HUES6 (cell line): Measurements from ENCODE around the gene CFAP74.

Source experiments
- H3K27ac ChIP-seq: 2 replicates; pipeline ENCODE4 v1.7.0; 2013; ENCODE audit warnings: low read depth, mild to moderate bottlenecking, low read length, inconsistent platforms
- H3K27me3 ChIP-seq: 2 replicates; pipeline ENCODE4 v1.6.1; 2013; ENCODE audit warnings: low read length; ENCODE audit not compliant: control insufficient read depth, insufficient read depth
- H3K36me3 ChIP-seq: 2 replicates; pipeline ENCODE4 v1.6.1; 2013; ENCODE audit warnings: low read length; ENCODE audit not compliant: control insufficient read depth, insufficient read depth
- H3K4me1 ChIP-seq: 2 replicates; pipeline ENCODE4 v1.6.1; 2013; ENCODE audit warnings: low read length; ENCODE audit not compliant: control insufficient read depth, insufficient read depth
- H3K4me3 ChIP-seq: 2 replicates; pipeline ENCODE4 v1.5.1; 2013; ENCODE audit warnings: low read depth, low read length
- H3K9ac ChIP-seq: one replicate; pipeline ENCODE4 v1.6.1; 2013; ENCODE audit warnings: mild to moderate bottlenecking, low read length
- H3K9me3 ChIP-seq: 2 replicates; pipeline ENCODE4 v1.6.1; 2013; ENCODE audit warnings: low read depth, low read length; ENCODE audit not compliant: control insufficient read depth, insufficient read depth

Gene CFAP74

GRCh38 chr1:1956101-1956500, 47.5 kb downstream of the CFAP74 start:
- H3K36me3 ChIP-seq: no peaks in the 10 kb centered on the region
- H3K27ac ChIP-seq: no peak overlapping the region
- H3K9ac ChIP-seq: no peak overlapping the region
- no peaks in the 10 kb centered on the region for H3K27me3 ChIP-seq
- H3K4me3 ChIP-seq: no peak overlapping the region
- H3K9me3 ChIP-seq: 0 out of 2 replicates have a peak, but pooled peaks cover 6% of the 10 kb centered on the region
- peaks cover 10% of the 10 kb centered on the region for H3K4me1 ChIP-seq

GRCh38 chr1:1955621-1956094, 47.9 kb downstream of the CFAP74 start:
- Histone ChIP-seq H3K9me3 (0 out of 2 replicates have a peak, but pooled peaks cover 6% of the 10 kb centered on the region), H3K9ac (no peak overlapping the region), H3K27me3 (no peaks in the 10 kb centered on the region), H3K36me3 (no peaks in the 10 kb centered on the region), H3K4me3 (no peak overlapping the region), H3K27ac (no peak overlapping the region), H3K4me1 (peaks cover 6% of the 10 kb centered on the region)

GRCh38 chr1:1954831-1955441, 48.6 kb downstream of the CFAP74 start:
- Histone ChIP-seq H3K4me3 (no peak overlapping the region), H3K27ac (no peak overlapping the region), H3K36me3 (no peaks in the 10 kb centered on the region), H3K9me3 (0 out of 2 replicates have a peak, but pooled peaks cover 6% of the 10 kb centered on the region), H3K27me3 (no peaks in the 10 kb centered on the region), H3K9ac (no peak overlapping the region), H3K4me1 (no peaks in the 10 kb centered on the region; the same call in none of the 2 replicates)

GRCh38 chr1:1954015-1954414, 49.6 kb downstream of the CFAP74 start:
- Histone ChIP-seq H3K4me1 (no peaks in the 10 kb centered on the region; the same call in 1 of the 2 replicates), H3K27me3 (no peaks in the 10 kb centered on the region)

GRCh38 chr1:1950940-1951339, 52.6 kb downstream of the CFAP74 start:
- H3K4me1 ChIP-seq: no peaks in the 10 kb centered on the region; the same call in 1 of the 2 replicates
- H3K27ac ChIP-seq: no peak overlapping the region
- 0 out of 2 replicates have a peak, but pooled peaks cover 6% of the 10 kb centered on the region for H3K9me3 ChIP-seq
- no peaks in the 10 kb centered on the region for H3K27me3 ChIP-seq
- no peak overlapping the region for H3K9ac ChIP-seq
- no peaks in the 10 kb centered on the region for H3K36me3 ChIP-seq
- H3K4me3 ChIP-seq: no peak overlapping the region

More at GRCh38 chr1:1954015-1954414, 49.6 kb downstream of the CFAP74 start:
- Histone ChIP-seq H3K36me3 (no peaks in the 10 kb centered on the region), H3K27ac (no peak overlapping the region), H3K4me3 (no peak overlapping the region), H3K9me3 (0 out of 2 replicates have a peak, but pooled peaks cover 6% of the 10 kb centered on the region), H3K9ac (no peak overlapping the region)

- no peak overlapping the region for H3K27ac ChIP-seq
- peaks cover 4% of the 10 kb centered on the region; the same call in 1 of the 2 replicates for H3K4me1 ChIP-seq
- no peaks in the 10 kb centered on the region for H3K9me3 ChIP-seq
- no peaks in the 10 kb centered on the region for H3K36me3 ChIP-seq
- no peak overlapping the region for H3K4me3 ChIP-seq
- no peak overlapping the region for H3K9ac ChIP-seq
- H3K27me3 ChIP-seq: no peaks in the 10 kb centered on the region
Observed at GRCh38 chr1:1948783-1949182, 54.8 kb downstream of the CFAP74 start.

GRCh38 chr1:1947493-1947892, 56.1 kb downstream of the CFAP74 start:
- no peaks in the 10 kb centered on the region for H3K27me3 ChIP-seq
- peaks cover 7% of the 10 kb centered on the region; the same call in 1 of the 2 replicates for H3K4me1 ChIP-seq

GRCh38 chr1:1946540-1946939, 57.0 kb downstream of the CFAP74 start:
- no peaks in the 10 kb centered on the region for H3K27me3 ChIP-seq
- no peaks in the 10 kb centered on the region for H3K36me3 ChIP-seq
- H3K9me3 ChIP-seq: no peaks in the 10 kb centered on the region
- no peak overlapping the region for H3K27ac ChIP-seq
- peaks cover 7% of the 10 kb centered on the region; the same call in 1 of the 2 replicates for H3K4me1 ChIP-seq
- no peak overlapping the region for H3K9ac ChIP-seq
- H3K4me3 ChIP-seq: no peak overlapping the region

More at GRCh38 chr1:1947493-1947892, 56.1 kb downstream of the CFAP74 start:
- no peak overlapping the region for H3K4me3 ChIP-seq
- no peak overlapping the region for H3K9ac ChIP-seq
- H3K36me3 ChIP-seq: no peaks in the 10 kb centered on the region
- H3K27ac ChIP-seq: no peak overlapping the region
- no peaks in the 10 kb centered on the region for H3K9me3 ChIP-seq

GRCh38 chr1:1945782-1946393, 57.7 kb downstream of the CFAP74 start:
- Histone ChIP-seq H3K27ac (no peak overlapping the region), H3K9me3 (no peaks in the 10 kb centered on the region), H3K4me3 (no peak overlapping the region), H3K36me3 (no peaks in the 10 kb centered on the region), H3K9ac (no peak overlapping the region), H3K4me1 (peaks cover 7% of the 10 kb centered on the region; the same call in 1 of the 2 replicates), H3K27me3 (no peaks in the 10 kb centered on the region)

GRCh38 chr1:1943834-1944570, 59.6 kb downstream of the CFAP74 start:
- Histone ChIP-seq H3K27me3 (no peaks in the 10 kb centered on the region), H3K27ac (no peak overlapping the region), H3K4me1 (peaks cover 7% of the 10 kb centered on the region; the same call in 1 of the 2 replicates), H3K36me3 (no peaks in the 10 kb centered on the region), H3K9me3 (no peaks in the 10 kb centered on the region), H3K4me3 (peak overlapping the region; percentile 70), H3K9ac (peak overlapping the region; percentile 14)
